OCI-LY1 (cell line): ENCODE data around the gene ITGB8.

Experiments
- H2AFZ ChIP-seq: fragments of 200-600 bp; sonication (generic), shearing (Covaris generic); 2 replicates; pipeline ENCODE4 v1.6.0; 2014; ENCODE audit warnings: antibody characterized with exemption, mild to moderate bottlenecking, low read length
- H3F3A ChIP-seq: fragments of 200-600 bp; sonication (generic), shearing (Covaris generic); 2 replicates; pipeline ENCODE4 v1.6.0; 2014; ENCODE audit warnings: mild to moderate bottlenecking, antibody characterized with exemption, low read length, moderate library complexity; ENCODE audit not compliant: insufficient read depth
- H3K27ac ChIP-seq: fragments of 200-600 bp; sonication (generic); 2 replicates; pipeline ENCODE4 v1.5.1; 2014; ENCODE audit warnings: low read length, mixed run types, mild to moderate bottlenecking, low read depth; ENCODE audit not compliant: poor library complexity, severe bottlenecking
- H3K27me3 ChIP-seq: fragments of 200-600 bp; sonication (generic); 2 replicates; pipeline ENCODE4 v1.6.0; 2014; ENCODE audit warnings: antibody characterized with exemption, mild to moderate bottlenecking, low read length, moderate library complexity; ENCODE audit not compliant: insufficient read depth
- H3K36me3 ChIP-seq: fragments of 200-600 bp; sonication (generic); 2 replicates; pipeline ENCODE4 v1.6.1; 2014; ENCODE audit warnings: mild to moderate bottlenecking, antibody characterized with exemption, low read length, moderate library complexity, mixed read lengths; ENCODE audit not compliant: insufficient read depth
- H3K4me1 ChIP-seq: fragments of 200-600 bp; sonication (generic); 2 replicates; pipeline ENCODE4 v1.5.1; 2014; ENCODE audit warnings: mild to moderate bottlenecking, low read length, moderate library complexity; ENCODE audit not compliant: insufficient read depth, severe bottlenecking
- H3K4me2 ChIP-seq: fragments of 200-600 bp; sonication (generic), shearing (Covaris generic); 2 replicates; pipeline ENCODE4 v1.6.1; 2014; ENCODE audit warnings: low read length
- H3K4me3 ChIP-seq: fragments of 200-600 bp; sonication (generic); 2 replicates; pipeline ENCODE4 v1.5.1; 2014; ENCODE audit warnings: low read length, low read depth, mild to moderate bottlenecking, mixed read lengths; ENCODE audit not compliant: poor library complexity, severe bottlenecking
- H3K79me2 ChIP-seq: fragments of 200-600 bp; shearing (Covaris generic); 2 replicates; pipeline ENCODE4 v1.6.1; 2016; ENCODE audit warnings: mixed run types, low read length, mixed read lengths; ENCODE audit not compliant: insufficient read depth
- H3K9ac ChIP-seq: fragments of 200-600 bp; sonication (generic), shearing (Covaris generic); 2 replicates; pipeline ENCODE4 v1.6.1; 2014; ENCODE audit warnings: mild to moderate bottlenecking, low read length, mixed read lengths
- H3K9me2 ChIP-seq: fragments of 200-600 bp; sonication (generic), shearing (Covaris generic); 2 replicates; pipeline ENCODE4 v1.6.1; 2014; ENCODE audit warnings: low read depth, mild to moderate bottlenecking, low read length, mixed read lengths
- H3K9me3 ChIP-seq: fragments of 200-600 bp; shearing (Covaris generic); 2 replicates; pipeline ENCODE4 v1.6.1; 2014; ENCODE audit warnings: low read length, mixed read lengths
- H4K20me1 ChIP-seq: fragments of 200-600 bp; sonication (generic), shearing (Covaris generic); 2 replicates; pipeline ENCODE4 v1.6.0; 2016; ENCODE audit warnings: mild to moderate bottlenecking, low read length; ENCODE audit not compliant: insufficient read depth
- EZH2 ChIP-seq: fragments of 200-600 bp; sonication (generic), shearing (Covaris generic); IDR thresholded peaks from 2 replicates; pipeline ENCODE4 v1.8.0; 2017; ENCODE audit warnings: borderline replicate concordance, mixed run types, mild to moderate bottlenecking, antibody characterized with exemption, low read length, moderate library complexity, mixed read lengths
- TF ChIP-seq, protein P1 (sequence below): fragments of 200-600 bp; sonication (generic), shearing (Covaris generic); IDR thresholded peaks from 2 replicates; pipeline ENCODE4 v1.5.1; 2017; ENCODE audit warnings: mild to moderate bottlenecking, antibody characterized with exemption, low read length, moderate library complexity, mixed read lengths

Gene ITGB8

DNA sequence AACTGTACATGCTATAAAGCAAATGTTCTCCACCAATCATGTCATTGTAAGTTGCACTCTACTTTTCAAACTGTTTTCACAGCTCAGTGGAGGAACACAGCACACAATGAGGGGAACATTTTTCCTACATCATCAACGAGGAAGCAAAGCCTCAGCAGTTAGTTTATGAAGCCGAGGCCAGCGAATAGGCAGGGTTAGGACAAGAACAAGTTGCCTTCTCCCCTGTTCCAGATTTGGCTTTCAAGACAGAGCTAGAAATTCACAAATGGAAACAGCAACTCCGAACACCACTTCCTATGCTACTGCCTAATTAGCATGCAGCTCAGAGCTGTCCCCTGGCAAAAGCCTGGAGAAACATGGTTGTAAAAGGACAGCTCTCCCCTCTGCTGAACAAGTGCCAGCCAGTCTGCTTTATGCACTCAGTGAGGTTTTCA, 19.8 kb downstream of the ITGB8 start:
- H3K9me2 ChIP-seq, result no peaks in the 10 kb centered on the region
- no peaks in the 10 kb centered on the region for H3K27me3 ChIP-seq
- H3K4me3 ChIP-seq, result no peak overlapping the region
- no peak overlapping the region for H3K4me2 ChIP-seq
- no peaks in the 10 kb centered on the region for H3K79me2 ChIP-seq
- H3K9ac ChIP-seq, result no peak overlapping the region
- peaks cover 18% of the 10 kb centered on the region for H3K4me1 ChIP-seq
- no peak overlapping the region for H3K27ac ChIP-seq
- H4K20me1 ChIP-seq, result no peaks in the 10 kb centered on the region
- H3K9me3 ChIP-seq, result no peaks in the 10 kb centered on the region
- TF ChIP-seq, protein P1, sequence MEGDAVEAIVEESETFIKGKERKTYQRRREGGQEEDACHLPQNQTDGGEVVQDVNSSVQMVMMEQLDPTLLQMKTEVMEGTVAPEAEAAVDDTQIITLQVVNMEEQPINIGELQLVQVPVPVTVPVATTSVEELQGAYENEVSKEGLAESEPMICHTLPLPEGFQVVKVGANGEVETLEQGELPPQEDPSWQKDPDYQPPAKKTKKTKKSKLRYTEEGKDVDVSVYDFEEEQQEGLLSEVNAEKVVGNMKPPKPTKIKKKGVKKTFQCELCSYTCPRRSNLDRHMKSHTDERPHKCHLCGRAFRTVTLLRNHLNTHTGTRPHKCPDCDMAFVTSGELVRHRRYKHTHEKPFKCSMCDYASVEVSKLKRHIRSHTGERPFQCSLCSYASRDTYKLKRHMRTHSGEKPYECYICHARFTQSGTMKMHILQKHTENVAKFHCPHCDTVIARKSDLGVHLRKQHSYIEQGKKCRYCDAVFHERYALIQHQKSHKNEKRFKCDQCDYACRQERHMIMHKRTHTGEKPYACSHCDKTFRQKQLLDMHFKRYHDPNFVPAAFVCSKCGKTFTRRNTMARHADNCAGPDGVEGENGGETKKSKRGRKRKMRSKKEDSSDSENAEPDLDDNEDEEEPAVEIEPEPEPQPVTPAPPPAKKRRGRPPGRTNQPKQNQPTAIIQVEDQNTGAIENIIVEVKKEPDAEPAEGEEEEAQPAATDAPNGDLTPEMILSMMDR, result no peak
- no peak for TF ChIP-seq EZH2
- peaks cover 3% of the 10 kb centered on the region; the same call in 1 of the 2 replicates for H3K36me3 ChIP-seq
- no peaks in the 10 kb centered on the region for H3F3A ChIP-seq
- no peak overlapping the region for H2AFZ ChIP-seq

DNA sequence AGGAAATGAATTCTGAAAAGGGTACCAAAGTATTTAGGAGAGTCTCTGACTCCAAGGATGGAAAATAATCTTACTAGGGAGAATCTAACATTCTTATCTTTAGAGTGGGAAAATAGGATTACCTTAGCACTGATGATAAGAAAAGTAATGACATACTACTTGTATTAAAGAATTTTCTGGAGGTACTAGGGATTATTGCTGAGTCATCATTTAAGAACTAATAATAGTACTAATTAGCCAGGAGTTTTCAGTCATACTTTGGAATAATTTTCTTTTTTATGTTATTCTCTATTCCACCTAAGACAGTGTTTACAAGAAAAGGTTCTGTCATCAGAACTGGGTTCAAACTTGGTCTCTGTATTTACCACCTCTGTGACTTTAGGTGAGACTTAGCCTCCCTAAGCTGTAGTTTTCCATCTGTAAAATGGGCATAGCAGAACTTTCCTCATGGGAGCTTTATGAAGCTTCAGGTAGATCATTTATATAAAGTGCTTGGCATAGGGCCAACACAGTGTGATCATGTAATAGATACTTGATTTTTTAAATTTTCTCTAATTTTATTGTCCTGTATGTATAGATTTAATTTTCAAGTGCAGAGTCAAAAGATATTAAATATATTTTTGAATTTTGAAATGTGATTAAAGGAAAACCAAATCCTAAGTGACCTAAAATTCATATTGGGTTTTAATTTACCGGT, 20.4 kb downstream of the ITGB8 start:
- TF ChIP-seq, protein P1, result no peak
- TF ChIP-seq EZH2, result no peak
- no peak overlapping the region for H3K4me3 ChIP-seq
- peaks cover 3% of the 10 kb centered on the region; the same call in 1 of the 2 replicates for H3K36me3 ChIP-seq

DNA sequence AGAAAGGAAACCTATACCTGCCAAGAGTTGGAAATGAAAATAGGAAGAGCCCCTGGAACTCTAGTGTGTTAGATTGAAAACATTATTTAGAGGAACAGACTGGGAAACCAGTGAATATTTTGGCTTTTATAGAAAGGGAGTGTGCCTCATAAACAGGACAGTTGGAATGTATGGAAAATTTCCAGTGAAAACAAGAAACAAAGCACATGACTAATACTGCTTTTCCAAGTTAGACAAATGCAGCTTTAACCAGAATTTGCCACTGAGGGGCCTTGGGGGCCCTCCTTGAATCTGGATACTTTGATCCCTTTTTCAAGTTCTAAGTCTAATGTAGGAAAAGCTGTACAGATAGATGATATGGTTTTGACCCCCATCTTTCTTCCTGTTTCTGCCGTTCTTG, 21.2 kb downstream of the ITGB8 start:
- H3K4me3 ChIP-seq, result no peak overlapping the region
- no peaks in the 10 kb centered on the region; the same call in 1 of the 2 replicates for H3K36me3 ChIP-seq
- no peaks in the 10 kb centered on the region for H3K27me3 ChIP-seq
- H3K4me2 ChIP-seq, result no peak overlapping the region
- H3K9me3 ChIP-seq, result no peaks in the 10 kb centered on the region
- no peaks in the 10 kb centered on the region for H3K9me2 ChIP-seq
- H3K9ac ChIP-seq, result no peak overlapping the region
- no peaks in the 10 kb centered on the region for H3K79me2 ChIP-seq
- no peaks in the 10 kb centered on the region for H4K20me1 ChIP-seq
- TF ChIP-seq, protein P1, result no peak
- no peak for TF ChIP-seq EZH2
- H3F3A ChIP-seq, result no peaks in the 10 kb centered on the region
- no peak overlapping the region for H2AFZ ChIP-seq
- H3K4me1 ChIP-seq, result peaks cover 22% of the 10 kb centered on the region
- no peak overlapping the region for H3K27ac ChIP-seq

More for the DNA sequence above, 20.4 kb downstream of the ITGB8 start:
- Histone ChIP-seq H3K4me2 (no peak overlapping the region), H3K9ac (no peak overlapping the region), H2AFZ (no peak overlapping the region), H3K4me1 (peaks cover 22% of the 10 kb centered on the region), H3K27me3 (no peaks in the 10 kb centered on the region), H3K9me2 (no peaks in the 10 kb centered on the region), H3F3A (no peaks in the 10 kb centered on the region), H3K27ac (no peak overlapping the region), H3K9me3 (no peaks in the 10 kb centered on the region), H4K20me1 (no peaks in the 10 kb centered on the region), H3K79me2 (no peaks in the 10 kb centered on the region)
